LNCaP clone FGC (cell line): ENCODE measurements around the gene MUC5B.
"Not testable (repeated sequence)": the region's sequence is repeated elsewhere in the genome, so short reads cannot be mapped to it uniquely, and the experiment has no call there.

Experiments used
- DNase-seq: peaks from one replicate; pipeline ENCODE4 v3.0.0-alpha.2; 2011; ENCODE audit warnings: low read depth
- H3K4me3 ChIP-seq: 2 replicates; pipeline ENCODE4 v1.5.1; 2011; ENCODE audit warnings: mild to moderate bottlenecking, low read depth, low read length, control low read depth
- TF ChIP-seq, protein P1 (sequence below): IDR thresholded peaks from 2 replicates; pipeline ENCODE4 v1.5.1; 2012; ENCODE audit warnings: mild to moderate bottlenecking; ENCODE audit not compliant: control insufficient read depth, insufficient read depth; ENCODE audit errors: extremely low read depth

Gene MUC5B

DNA sequence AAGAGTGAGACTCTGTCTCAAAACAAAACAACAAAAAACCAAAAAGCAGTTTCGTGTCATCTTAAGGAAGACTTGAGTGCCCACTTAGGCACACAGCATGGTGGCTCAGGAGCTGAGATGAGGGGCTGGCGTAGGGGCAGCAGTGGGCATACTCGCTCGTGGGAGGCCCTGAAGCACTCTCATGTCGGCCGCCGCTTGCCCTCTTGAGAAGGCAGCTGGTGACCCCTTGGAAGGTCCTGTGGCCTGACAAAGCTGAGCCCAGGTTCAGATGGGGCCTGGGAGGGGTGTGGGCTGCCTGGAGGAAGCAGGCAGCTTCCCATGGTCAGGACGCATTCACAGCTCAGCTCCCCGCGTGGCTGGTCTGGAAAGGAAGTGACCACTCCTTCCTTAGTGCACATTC lies 15.0 kb downstream of the MUC5B start:
- TF ChIP-seq, protein P1, sequence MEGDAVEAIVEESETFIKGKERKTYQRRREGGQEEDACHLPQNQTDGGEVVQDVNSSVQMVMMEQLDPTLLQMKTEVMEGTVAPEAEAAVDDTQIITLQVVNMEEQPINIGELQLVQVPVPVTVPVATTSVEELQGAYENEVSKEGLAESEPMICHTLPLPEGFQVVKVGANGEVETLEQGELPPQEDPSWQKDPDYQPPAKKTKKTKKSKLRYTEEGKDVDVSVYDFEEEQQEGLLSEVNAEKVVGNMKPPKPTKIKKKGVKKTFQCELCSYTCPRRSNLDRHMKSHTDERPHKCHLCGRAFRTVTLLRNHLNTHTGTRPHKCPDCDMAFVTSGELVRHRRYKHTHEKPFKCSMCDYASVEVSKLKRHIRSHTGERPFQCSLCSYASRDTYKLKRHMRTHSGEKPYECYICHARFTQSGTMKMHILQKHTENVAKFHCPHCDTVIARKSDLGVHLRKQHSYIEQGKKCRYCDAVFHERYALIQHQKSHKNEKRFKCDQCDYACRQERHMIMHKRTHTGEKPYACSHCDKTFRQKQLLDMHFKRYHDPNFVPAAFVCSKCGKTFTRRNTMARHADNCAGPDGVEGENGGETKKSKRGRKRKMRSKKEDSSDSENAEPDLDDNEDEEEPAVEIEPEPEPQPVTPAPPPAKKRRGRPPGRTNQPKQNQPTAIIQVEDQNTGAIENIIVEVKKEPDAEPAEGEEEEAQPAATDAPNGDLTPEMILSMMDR, result no peak
- no peak for DNase-seq
- no peak overlapping the region for H3K4me3 ChIP-seq

DNA sequence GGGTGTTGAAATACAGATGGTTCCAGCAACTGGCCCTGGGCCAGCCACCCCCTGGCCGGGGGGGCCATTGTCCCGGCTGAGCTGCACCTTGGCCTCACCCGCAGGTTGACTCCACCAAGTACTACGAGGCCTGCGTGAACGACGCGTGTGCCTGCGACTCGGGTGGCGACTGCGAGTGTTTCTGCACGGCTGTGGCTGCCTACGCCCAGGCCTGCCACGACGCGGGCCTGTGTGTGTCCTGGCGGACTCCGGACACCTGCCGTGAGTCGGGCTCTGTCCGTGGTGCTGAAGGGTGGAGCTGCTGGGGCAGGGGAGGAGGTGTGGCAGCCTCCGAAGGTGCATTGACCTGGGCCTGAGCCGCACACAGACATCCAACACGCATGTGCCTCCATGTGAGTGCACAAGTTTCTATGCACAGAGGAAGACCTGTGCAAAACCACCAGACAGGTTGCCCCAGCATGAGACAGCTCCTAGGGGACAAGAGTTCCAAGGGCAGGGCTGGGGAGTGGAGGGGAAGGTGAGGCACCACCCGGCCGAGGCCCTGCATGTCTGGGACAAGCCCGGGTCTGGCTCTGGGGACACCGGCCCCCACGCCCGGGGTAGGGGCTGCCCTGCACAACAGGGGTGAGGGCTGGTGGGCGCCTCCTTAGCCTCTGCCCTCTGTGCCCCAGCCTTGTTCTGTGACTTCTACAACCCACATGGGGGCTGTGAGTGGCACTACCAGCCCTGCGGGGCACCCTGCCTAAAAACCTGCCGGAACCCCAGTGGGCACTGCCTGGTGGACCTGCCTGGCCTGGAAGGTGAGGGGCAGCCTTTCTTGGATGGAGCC lies 16.1 kb downstream of the MUC5B start:
- DNase-seq, result peak; percentile 45
- no peak overlapping the region for H3K4me3 ChIP-seq
- TF ChIP-seq, protein P1, result no peak

DNA sequence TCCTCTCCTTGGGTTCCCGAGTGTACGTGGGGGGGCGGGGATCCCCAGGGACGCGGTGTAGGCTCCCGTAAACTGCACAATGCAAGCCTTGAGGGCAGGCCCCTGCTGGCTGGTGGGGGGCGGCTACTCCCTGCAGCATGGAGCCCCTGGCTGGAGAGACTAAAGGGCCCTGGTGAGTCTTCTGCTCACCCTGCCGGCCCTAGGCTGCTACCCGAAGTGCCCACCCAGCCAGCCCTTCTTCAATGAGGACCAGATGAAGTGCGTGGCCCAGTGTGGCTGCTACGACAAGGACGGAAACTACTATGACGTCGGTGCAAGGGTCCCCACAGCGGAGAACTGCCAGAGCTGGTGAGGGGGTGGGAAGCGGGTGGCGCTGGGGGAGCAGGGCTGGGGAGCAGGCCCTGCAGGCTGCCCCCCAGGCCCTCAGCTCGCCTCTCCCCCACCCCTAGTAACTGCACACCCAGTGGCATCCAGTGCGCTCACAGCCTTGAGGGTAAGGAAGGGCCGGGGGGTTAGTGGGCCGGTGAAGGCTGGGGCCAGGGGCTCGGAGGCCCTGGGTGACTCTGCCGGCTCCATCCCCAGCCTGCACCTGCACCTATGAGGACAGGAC lies 16.8 kb downstream of the MUC5B start:
- no peak overlapping the region for H3K4me3 ChIP-seq
- no peak for DNase-seq
- TF ChIP-seq, protein P1, result no peak

DNA sequence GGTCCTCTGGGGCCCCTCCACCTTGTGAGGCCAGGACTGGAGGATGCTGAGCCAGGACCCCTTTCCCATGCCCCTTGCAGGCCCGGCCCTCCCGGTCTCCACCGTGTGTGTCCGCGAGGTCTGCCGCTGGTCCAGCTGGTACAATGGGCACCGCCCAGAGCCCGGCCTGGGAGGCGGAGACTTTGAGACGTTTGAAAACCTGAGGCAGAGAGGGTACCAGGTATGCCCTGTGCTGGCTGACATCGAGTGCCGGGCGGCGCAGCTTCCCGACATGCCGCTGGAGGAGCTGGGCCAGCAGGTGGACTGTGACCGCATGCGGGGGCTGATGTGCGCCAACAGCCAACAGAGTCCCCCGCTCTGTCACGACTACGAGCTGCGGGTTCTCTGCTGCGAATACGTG lies 17.9 kb downstream of the MUC5B start:
- TF ChIP-seq, protein P1, result no peak
- no peak for DNase-seq
- no peak overlapping the region for H3K4me3 ChIP-seq

DNA sequence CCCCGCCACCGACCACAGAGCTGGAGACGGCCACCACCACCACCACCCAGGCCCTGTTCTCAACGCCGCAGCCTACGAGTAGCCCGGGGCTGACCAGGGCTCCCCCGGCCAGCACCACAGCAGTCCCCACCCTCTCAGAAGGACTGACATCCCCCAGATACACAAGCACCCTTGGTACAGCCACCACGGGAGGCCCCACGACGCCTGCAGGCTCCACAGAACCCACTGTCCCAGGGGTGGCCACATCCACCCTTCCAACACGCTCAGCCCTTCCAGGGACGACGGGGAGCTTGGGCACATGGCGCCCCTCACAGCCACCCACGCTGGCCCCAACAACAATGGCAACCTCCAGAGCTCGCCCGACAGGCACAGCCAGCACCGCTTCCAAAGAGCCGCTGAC lies 18.8 kb downstream of the MUC5B start:
- TF ChIP-seq, protein P1, result no peak
- no peak for DNase-seq
- no peak overlapping the region for H3K4me3 ChIP-seq

DNA sequence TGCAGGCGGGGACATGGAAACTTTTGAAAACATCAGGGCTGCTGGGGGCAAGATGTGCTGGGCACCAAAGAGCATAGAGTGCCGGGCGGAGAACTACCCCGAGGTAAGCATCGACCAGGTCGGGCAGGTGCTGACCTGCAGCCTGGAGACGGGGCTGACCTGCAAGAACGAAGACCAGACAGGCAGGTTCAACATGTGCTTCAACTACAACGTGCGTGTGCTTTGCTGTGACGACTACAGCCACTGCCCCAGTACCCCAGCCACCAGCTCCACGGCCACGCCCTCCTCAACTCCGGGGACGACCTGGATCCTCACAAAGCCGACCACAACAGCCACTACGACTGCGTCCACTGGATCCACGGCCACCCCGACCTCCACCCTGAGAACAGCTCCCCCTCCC lies 19.4 kb downstream of the MUC5B start:
- H3K4me3 ChIP-seq, result no peak overlapping the region
- TF ChIP-seq, protein P1, result no peak
- no peak for DNase-seq

DNA sequence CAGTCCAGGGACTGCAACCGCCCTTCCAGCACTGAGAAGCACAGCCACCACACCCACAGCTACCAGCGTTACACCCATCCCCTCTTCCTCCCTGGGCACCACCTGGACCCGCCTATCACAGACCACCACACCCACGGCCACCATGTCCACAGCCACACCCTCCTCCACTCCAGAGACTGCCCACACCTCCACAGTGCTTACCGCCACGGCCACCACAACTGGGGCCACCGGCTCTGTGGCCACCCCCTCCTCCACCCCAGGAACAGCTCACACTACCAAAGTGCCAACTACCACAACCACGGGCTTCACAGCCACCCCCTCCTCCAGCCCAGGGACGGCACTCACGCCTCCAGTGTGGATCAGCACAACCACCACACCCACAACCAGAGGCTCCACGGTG lies 19.9 kb downstream of the MUC5B start:
- not testable (repeated sequence) for DNase-seq, H3K4me3 ChIP-seq

DNA sequence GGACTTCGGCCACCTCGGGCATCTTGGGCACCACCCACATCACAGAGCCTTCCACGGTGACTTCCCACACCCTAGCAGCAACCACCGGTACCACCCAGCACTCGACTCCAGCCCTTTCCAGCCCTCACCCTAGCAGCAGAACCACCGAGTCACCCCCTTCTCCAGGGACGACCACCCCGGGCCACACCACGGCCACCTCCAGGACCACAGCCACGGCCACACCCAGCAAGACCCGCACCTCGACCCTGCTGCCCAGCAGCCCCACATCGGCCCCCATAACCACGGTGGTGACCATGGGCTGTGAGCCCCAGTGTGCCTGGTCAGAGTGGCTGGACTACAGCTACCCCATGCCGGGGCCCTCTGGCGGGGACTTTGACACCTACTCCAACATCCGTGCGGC lies 20.7 kb downstream of the MUC5B start:
- DNase-seq, H3K4me3 ChIP-seq: not testable (repeated sequence)

DNA sequence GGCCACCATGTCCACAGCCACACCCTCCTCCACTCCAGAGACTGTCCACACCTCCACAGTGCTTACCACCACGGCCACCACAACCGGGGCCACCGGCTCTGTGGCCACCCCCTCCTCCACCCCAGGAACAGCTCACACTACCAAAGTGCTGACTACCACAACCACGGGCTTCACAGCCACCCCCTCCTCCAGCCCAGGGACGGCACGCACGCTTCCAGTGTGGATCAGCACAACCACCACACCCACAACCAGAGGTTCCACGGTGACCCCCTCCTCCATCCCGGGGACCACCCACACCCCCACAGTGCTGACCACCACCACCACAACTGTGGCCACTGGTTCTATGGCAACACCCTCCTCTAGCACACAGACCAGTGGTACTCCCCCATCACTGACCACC lies 21.7 kb downstream of the MUC5B start:
- DNase-seq, H3K4me3 ChIP-seq: not testable (repeated sequence)

DNA sequence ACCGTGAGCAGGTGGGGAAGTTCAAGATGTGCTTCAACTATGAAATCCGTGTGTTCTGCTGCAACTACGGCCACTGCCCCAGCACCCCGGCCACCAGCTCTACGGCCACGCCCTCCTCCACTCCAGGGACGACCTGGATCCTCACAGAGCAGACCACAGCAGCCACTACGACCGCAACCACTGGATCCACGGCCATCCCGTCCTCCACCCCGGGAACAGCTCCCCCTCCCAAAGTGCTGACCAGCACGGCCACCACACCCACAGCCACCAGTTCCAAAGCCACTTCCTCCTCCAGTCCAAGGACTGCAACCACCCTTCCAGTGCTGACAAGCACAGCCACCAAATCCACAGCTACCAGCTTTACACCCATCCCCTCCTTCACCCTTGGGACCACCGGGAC lies 22.9 kb downstream of the MUC5B start:
- DNase-seq, H3K4me3 ChIP-seq: not testable (repeated sequence)

DNA sequence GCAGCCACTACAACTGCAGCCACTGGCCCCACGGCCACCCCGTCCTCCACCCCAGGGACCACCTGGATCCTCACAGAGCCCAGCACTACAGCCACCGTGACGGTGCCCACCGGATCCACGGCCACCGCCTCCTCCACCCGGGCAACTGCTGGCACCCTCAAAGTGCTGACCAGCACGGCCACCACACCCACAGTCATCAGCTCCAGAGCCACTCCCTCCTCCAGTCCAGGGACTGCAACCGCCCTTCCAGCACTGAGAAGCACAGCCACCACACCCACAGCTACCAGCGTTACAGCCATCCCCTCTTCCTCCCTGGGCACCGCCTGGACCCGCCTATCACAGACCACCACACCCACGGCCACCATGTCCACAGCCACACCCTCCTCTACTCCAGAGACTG lies 23.4 kb downstream of the MUC5B start:
- DNase-seq, H3K4me3 ChIP-seq: not testable (repeated sequence)
